Thymus (tissue), 11 donors: ENCODE measurements around the gene ERC2. TPM values are rescaled to one million over a fixed set of nuclear protein-coding genes. Genes with fewer than 3 reads are reported as not detected.

ENCODE experiments used
- DNase-seq, 9 donors: peaks; one replicate each; pipeline ENCODE4 v3.0.0-alpha.2; 2013; ENCODE audit warnings: low spot score in 9 of 9, low read depth in 6 of 9, missing footprints in 1 of 9
- H3K27ac ChIP-seq, 2 donors: one replicate each; pipeline ENCODE4 v1.5.1; 2013; ENCODE audit warnings: control low read depth in 1 of 2, low read depth in 1 of 2, low read length in 1 of 2, mild to moderate bottlenecking in 1 of 2, moderate library complexity in 1 of 2
- H3K27me3 ChIP-seq, 2 donors: one replicate each; pipeline ENCODE4 v1.5.1; 2013; ENCODE audit warnings: low read length in 1 of 2; ENCODE audit not compliant: control insufficient read depth in 2 of 2, insufficient read depth in 1 of 2
- H3K36me3 ChIP-seq, 2 donors: one replicate each; pipeline ENCODE4 v1.5.1; 2013; ENCODE audit warnings: low read length in 1 of 2, mild to moderate bottlenecking in 1 of 2, moderate library complexity in 1 of 2; ENCODE audit not compliant: control insufficient read depth in 2 of 2, insufficient read depth in 2 of 2
- H3K4me1 ChIP-seq, 2 donors: one replicate each; pipeline ENCODE4 v1.5.1; 2013; ENCODE audit warnings: low read length in 2 of 2; ENCODE audit not compliant: control insufficient read depth in 2 of 2, insufficient read depth in 2 of 2
- H3K4me3 ChIP-seq, 2 donors: one replicate each; pipeline ENCODE4 v1.5.1; 2013; ENCODE audit warnings: low read length in 2 of 2, control low read depth in 1 of 2, mild to moderate bottlenecking in 1 of 2
- H3K9me3 ChIP-seq, 2 donors: one replicate each; pipeline ENCODE4 v1.5.1; 2013; ENCODE audit warnings: low read length in 1 of 2, mild to moderate bottlenecking in 1 of 2; ENCODE audit not compliant: control insufficient read depth in 2 of 2, insufficient read depth in 1 of 2
- WGBS: extraction: QIAGEN DNeasy Blood & Tissue Kit; methylation state at CpG from one replicate; pipeline ENCODE4 v1.1.7; 2013; 5-methylcytosine and 5-hydroxymethylcytosine counted together
- polyA plus RNA-seq: library from polyadenylated mRNA; stranded (reverse); fragments of 200-250 nt; gene quantifications from one replicate; pipeline ENCODE4 v1.2.3, GENCODE V29; 2013
- total RNA-seq: library from RNA; stranded (reverse); fragments of 120-200 nt; gene quantifications from one replicate; pipeline ENCODE4 v1.2.4, GENCODE V29; 2013
- donor health status: healthy.

ERC2 gene
- total and polyA plus RNA-seq, 2 donors, result 0.28 to 0.50 TPM

- Histone ChIP-seq H3K4me1 (no peaks in the 10 kb centered on the region), H3K36me3 (no peaks in the 10 kb centered on the region)
- WGBS, result 56% methylated on average over 2 of the region's 2 CpGs
Observed at GRCh38 chr3:56342475-56342874, 125.8 kb downstream of the ERC2 start.

GRCh38 chr3:56339671-56340070 lies 128.6 kb downstream of the ERC2 start:
- no peak for DNase-seq
- H3K27ac ChIP-seq, result no peak overlapping the region
- no peaks in the 10 kb centered on the region for H3K9me3 ChIP-seq
- no peak overlapping the region for H3K4me3 ChIP-seq
- H3K36me3 ChIP-seq, result no peaks in the 10 kb centered on the region
- no peaks in the 10 kb centered on the region for H3K4me1 ChIP-seq
- no peaks in the 10 kb centered on the region for H3K27me3 ChIP-seq
- WGBS, result 82% methylated on average over 4 of the region's 4 CpGs

More at GRCh38 chr3:56342475-56342874, 125.8 kb downstream of the ERC2 start:
- Histone ChIP-seq H3K27ac (no peak overlapping the region), H3K4me3 (no peak overlapping the region), H3K9me3 (no peaks in the 10 kb centered on the region), H3K27me3 (no peaks in the 10 kb centered on the region)
- DNase-seq, result no peak

- WGBS, result 96% methylated on average over 2 of the region's 2 CpGs
- Histone ChIP-seq H3K27me3 (no peaks in the 10 kb centered on the region), H3K27ac (no peak overlapping the region), H3K9me3 (no peaks in the 10 kb centered on the region), H3K36me3 (no peaks in the 10 kb centered on the region), H3K4me3 (no peak overlapping the region), H3K4me1 (no peaks in the 10 kb centered on the region)
- no peak for DNase-seq
Observed at GRCh38 chr3:56339244-56339643, 129.0 kb downstream of the ERC2 start.

- no peaks in the 10 kb centered on the region for H3K4me1 ChIP-seq
- H3K27ac ChIP-seq, result no peak overlapping the region
- no peak overlapping the region for H3K4me3 ChIP-seq
- H3K27me3 ChIP-seq, result peaks cover 0 to 2% of the 10 kb centered on the region in 2 donors
- no peaks in the 10 kb centered on the region for H3K36me3 ChIP-seq
- DNase-seq, result no peak
- H3K9me3 ChIP-seq, result no peaks in the 10 kb centered on the region
- 97% methylated on average over 4 of the region's 4 CpGs for WGBS
Observed at GRCh38 chr3:56336023-56336422, 132.2 kb downstream of the ERC2 start.

GRCh38 chr3:56324473-56324872 lies 143.8 kb downstream of the ERC2 start:
- Histone ChIP-seq H3K36me3 (no peaks in the 10 kb centered on the region), H3K4me1 (no peaks in the 10 kb centered on the region), H3K4me3 (no peak overlapping the region), H3K9me3 (no peaks in the 10 kb centered on the region), H3K27me3 (no peaks in the 10 kb centered on the region), H3K27ac (no peak overlapping the region)
- no peak for DNase-seq
- 97% methylated on average over 3 of the region's 3 CpGs for WGBS

- H3K36me3 ChIP-seq, result no peaks in the 10 kb centered on the region
- WGBS, result 49% methylated on average over 2 of the region's 2 CpGs
- H3K27ac ChIP-seq, result no peak overlapping the region
- no peak overlapping the region for H3K4me3 ChIP-seq
- H3K9me3 ChIP-seq, result no peaks in the 10 kb centered on the region
- no peaks in the 10 kb centered on the region for H3K27me3 ChIP-seq
- DNase-seq, result no peak
- H3K4me1 ChIP-seq, result no peaks in the 10 kb centered on the region
Observed at GRCh38 chr3:56323986-56324420, 144.3 kb downstream of the ERC2 start.

GRCh38 chr3:56322862-56323261 lies 145.4 kb downstream of the ERC2 start:
- Histone ChIP-seq H3K9me3 (no peaks in the 10 kb centered on the region), H3K27me3 (no peaks in the 10 kb centered on the region), H3K4me3 (no peak overlapping the region), H3K36me3 (no peaks in the 10 kb centered on the region), H3K4me1 (no peaks in the 10 kb centered on the region), H3K27ac (no peak overlapping the region)
- DNase-seq, result no peak
- WGBS, result 80% methylated on average over 2 of the region's 2 CpGs

- 85% methylated on average over 2 of the region's 2 CpGs for WGBS
- Histone ChIP-seq H3K36me3 (no peaks in the 10 kb centered on the region), H3K4me3 (no peak overlapping the region), H3K27me3 (no peaks in the 10 kb centered on the region), H3K4me1 (no peaks in the 10 kb centered on the region), H3K27ac (no peak overlapping the region), H3K9me3 (no peaks in the 10 kb centered on the region)
- DNase-seq, result no peak
Observed at GRCh38 chr3:56321892-56322291, 146.4 kb downstream of the ERC2 start.

GRCh38 chr3:56321383-56321782 lies 146.9 kb downstream of the ERC2 start:
- no peaks in the 10 kb centered on the region for H3K9me3 ChIP-seq
- 89% methylated on average over 1 of the region's 1 CpG for WGBS
- no peak for DNase-seq
- H3K4me3 ChIP-seq, result no peak overlapping the region
- no peaks in the 10 kb centered on the region for H3K36me3 ChIP-seq
- H3K27me3 ChIP-seq, result no peaks in the 10 kb centered on the region
- H3K27ac ChIP-seq, result no peak overlapping the region
- no peaks in the 10 kb centered on the region for H3K4me1 ChIP-seq

GRCh38 chr3:56320883-56321282 lies 147.4 kb downstream of the ERC2 start:
- no peak for DNase-seq
- 83% methylated on average over 5 of the region's 5 CpGs for WGBS
- Histone ChIP-seq H3K4me3 (no peak overlapping the region), H3K4me1 (no peaks in the 10 kb centered on the region), H3K27me3 (no peaks in the 10 kb centered on the region), H3K9me3 (no peaks in the 10 kb centered on the region), H3K27ac (no peak overlapping the region), H3K36me3 (no peaks in the 10 kb centered on the region)
